AG09319 (cell line): ENCODE results near the gene SH2D3A.

Experiments used
- DNase-seq: peaks from one replicate; pipeline ENCODE4 v3.0.0-alpha.2; 2010; ENCODE audit warnings: low read depth; ENCODE audit errors: extremely low read depth
- TF ChIP-seq, protein P1 (sequence below): IDR thresholded peaks from 2 replicates; pipeline ENCODE4 v1.5.1; 2011; ENCODE audit warnings: low read depth, mild to moderate bottlenecking, inconsistent platforms, low read length, moderate library complexity

Gene SH2D3A

DNA sequence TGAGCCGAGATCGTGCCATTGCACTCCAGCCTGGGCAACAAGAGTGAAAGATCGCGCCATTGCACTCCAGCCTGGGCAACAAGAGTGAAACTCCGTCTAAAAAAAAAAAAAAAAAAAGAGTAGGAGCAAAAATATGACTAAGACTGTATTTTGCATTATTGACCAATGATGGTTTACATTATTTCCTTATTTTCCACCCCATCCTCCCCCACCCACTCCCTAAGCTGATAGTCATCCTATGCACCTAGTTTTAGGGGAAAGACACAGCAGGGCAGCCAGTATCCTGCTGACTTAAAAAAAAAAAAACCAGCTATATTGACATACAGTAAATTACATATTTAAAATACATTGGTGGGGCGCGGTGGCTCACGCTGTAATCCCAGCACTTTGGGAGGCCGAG is 30.4 kb upstream of the SH2D3A start:
- DNase-seq, result no peak
- TF ChIP-seq, protein P1, sequence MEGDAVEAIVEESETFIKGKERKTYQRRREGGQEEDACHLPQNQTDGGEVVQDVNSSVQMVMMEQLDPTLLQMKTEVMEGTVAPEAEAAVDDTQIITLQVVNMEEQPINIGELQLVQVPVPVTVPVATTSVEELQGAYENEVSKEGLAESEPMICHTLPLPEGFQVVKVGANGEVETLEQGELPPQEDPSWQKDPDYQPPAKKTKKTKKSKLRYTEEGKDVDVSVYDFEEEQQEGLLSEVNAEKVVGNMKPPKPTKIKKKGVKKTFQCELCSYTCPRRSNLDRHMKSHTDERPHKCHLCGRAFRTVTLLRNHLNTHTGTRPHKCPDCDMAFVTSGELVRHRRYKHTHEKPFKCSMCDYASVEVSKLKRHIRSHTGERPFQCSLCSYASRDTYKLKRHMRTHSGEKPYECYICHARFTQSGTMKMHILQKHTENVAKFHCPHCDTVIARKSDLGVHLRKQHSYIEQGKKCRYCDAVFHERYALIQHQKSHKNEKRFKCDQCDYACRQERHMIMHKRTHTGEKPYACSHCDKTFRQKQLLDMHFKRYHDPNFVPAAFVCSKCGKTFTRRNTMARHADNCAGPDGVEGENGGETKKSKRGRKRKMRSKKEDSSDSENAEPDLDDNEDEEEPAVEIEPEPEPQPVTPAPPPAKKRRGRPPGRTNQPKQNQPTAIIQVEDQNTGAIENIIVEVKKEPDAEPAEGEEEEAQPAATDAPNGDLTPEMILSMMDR, result no peak

DNA sequence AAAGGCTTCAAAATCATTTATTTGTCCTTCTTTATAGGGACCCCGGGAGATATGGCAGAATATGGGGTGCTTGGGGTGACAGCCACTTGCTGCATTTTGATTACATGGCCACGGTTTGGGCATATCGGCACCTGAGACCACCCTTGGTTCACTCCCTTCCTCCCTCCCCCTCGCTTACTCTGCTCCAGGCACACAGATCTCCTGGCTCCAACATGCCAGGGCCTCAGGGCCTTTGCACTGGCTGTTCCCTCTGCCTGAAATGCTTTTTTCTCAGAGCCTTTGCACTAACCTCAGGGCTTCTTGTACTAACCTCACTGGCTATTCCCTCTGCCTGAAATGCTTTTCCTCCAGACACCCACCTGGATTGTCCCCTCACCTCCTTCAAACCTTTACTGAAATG is 29.0 kb upstream of the SH2D3A start:
- TF ChIP-seq, protein P1, result no peak

DNA sequence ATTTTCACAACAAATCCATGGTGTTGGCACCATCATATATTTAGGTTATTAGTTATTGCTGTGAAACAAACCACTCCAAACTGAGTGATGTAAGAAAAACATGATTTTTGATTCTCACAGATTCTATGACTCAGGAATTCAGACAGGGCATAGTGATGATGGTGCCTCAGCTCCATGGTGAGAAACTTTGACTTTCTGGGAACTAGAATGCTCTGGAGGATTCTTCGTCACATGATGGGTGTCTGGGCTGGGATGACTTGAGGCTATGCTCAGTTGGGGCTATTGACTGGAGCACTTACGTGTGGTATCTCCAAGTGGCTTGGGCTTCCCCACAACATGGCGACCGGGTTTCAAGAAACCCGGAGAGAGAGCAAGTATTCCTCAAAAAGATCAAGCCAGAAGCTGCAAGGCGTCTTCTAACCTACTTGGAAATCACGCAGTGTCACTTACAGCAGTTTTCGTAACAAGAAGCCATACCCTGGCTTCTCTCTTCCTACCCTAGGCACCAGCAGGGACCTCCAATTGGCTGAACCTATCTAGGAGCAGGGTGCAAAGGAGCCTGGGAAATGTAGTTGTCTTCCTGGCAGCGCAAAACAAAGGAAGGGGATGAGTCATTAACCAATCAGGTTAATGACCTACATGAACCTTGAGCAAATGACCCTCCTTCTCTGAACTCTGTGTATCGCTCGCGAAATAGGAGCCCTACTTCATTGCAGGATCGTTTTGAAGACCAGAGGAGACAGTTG is 27.6 kb upstream of the SH2D3A start:
- TF ChIP-seq, protein P1, result no peak
- DNase-seq, result no peak

More for the DNA sequence above, 29.0 kb upstream of the SH2D3A start:
- DNase-seq, result no peak

DNA sequence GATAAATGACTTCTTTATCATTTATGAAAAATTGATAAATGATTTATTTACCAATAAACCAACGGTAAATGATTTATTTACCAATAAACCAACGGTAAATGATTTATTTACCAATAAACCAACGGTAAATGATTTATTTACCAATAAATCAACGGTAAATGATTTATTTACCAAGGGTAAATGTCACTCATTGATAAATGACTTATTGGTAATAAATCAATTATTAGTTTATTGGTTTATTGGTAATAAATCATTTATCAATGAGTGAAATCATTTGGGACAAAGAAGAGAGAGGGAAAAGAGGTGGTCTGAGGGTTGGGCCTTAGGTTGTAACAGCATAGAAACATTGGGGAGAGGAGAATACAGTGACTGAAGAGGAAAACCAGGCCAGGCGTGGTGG is 26.7 kb upstream of the SH2D3A start:
- DNase-seq, result no peak
- TF ChIP-seq, protein P1, result no peak

DNA sequence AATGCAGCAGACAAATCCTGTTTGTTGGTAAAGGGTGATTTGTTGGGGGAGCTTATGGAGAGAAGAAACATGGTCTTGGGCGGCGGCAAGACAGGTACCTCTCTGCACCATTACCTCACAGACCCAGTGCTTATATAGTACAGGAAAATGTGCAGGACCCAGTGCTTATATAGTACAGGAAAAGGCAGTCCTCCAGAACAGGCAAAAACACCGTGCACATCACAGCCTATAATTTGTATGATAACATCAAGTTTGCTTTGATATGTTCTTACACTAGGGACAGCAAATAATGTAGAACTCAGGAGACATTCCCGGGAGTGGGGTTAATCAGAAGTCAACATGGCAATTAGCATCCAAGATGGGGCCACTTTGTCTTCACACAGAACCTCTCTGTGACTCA is 26.2 kb upstream of the SH2D3A start:
- TF ChIP-seq, protein P1, result no peak
- DNase-seq, result no peak

DNA sequence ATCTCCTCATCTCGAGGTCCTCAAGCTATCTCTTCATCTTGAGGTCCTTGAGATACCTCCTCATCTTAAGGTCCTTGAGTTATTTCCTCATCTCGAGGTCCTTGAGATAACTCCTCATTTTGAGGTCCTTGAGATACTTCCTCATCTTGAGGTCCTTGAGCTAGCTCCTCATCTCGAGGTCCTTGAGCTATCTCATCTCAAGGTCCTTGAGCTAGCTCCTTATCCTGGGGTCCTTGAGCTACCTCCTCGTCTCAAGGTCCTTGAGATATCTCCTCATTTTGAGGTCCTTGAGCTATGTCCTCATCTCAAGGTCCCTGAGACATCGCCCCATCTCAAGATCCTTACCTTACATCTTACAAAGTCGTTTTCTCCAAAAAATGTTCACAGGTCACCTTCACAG is 24.0 kb upstream of the SH2D3A start:
- DNase-seq, result no peak
- TF ChIP-seq, protein P1, result no peak

DNA sequence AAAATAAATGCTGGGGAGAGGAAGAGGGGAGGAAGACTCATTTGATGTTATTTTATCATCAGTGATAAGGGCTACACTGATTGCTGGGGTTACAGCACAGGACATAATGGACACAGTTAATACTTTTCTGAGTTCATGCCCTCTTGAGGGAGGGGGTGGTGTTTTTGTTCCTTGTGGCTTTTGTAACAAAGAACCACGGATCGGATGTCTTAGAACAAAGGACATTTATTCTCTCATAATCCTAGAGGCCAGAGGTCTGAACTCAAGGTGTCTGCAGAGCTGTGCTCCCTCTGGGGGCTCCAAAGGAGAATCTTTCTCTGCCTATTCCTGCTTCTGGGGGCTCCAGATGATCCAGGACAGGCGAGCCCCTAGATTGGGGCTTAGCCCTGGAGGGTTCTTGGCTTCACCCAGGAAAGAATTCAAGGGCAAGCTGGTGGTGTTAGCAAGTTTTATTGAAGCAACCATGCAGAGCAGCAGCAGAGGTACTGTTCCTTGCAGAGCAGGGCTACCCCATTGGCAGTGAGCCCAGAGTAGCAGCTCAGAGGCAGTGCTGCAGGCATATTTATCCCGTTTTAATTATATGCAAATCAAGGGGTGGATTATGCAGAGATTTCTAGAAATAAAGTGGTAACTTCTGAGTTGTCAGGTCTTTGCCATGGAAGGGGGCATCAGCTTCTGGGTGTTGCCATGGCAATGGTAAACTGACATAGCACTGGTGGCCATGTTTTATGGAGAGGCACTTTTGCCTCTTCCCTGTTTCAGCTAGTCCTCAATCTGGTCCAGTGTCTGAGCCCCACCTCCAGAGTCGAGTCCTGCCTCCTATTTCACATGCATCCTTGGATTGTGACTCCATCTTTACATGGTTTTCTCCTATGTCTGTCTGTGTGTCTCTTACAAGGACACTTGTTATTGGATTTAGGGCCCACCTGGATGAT is 23.2 kb upstream of the SH2D3A start:
- TF ChIP-seq, protein P1, result no peak
- no peak for DNase-seq
